Activated T-cell treated with anti-CD3 and anti-CD28 coated beads for 1 hour (primary cell): Measurements from ENCODE around the gene CHST11.

Experiments
- DNase-seq: peaks from one replicate; pipeline ENCODE4 v3.0.0-alpha.2; 2020; ENCODE audit warnings: low read depth

Gene CHST11

DNA sequence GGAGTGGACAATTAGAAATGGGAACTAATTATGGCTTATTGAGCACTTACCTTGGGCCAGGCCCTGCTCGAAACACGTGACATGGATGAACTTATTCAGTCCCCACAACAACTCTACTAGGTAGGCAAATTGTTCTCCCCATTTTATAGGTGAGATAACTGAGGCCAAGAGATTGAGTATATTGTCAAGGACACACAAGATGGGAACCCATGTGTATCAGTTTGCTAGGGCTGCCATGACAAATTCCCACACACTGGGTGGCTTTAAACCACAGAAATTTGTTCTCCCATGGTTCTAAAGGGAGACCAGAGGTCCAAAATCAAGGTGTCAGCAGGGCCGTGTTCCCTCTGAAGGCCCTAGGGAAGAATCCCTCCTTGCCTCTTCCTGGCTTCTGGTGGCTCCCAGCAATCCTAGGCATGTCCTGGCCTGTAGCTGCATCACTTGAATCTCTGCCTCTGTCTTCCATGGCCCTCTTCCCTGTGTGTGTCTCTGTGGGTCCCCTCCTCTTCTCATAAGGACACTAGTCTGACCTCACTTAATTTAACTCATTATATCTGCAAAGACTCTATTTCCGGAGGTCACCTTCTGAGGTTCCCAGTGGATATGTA is 128.8 kb downstream of the CHST11 start:
- DNase-seq: no peak

GRCh38 chr12:104586351-104586919 is 129.7 kb downstream of the CHST11 start:
- DNase-seq: no peak

DNA sequence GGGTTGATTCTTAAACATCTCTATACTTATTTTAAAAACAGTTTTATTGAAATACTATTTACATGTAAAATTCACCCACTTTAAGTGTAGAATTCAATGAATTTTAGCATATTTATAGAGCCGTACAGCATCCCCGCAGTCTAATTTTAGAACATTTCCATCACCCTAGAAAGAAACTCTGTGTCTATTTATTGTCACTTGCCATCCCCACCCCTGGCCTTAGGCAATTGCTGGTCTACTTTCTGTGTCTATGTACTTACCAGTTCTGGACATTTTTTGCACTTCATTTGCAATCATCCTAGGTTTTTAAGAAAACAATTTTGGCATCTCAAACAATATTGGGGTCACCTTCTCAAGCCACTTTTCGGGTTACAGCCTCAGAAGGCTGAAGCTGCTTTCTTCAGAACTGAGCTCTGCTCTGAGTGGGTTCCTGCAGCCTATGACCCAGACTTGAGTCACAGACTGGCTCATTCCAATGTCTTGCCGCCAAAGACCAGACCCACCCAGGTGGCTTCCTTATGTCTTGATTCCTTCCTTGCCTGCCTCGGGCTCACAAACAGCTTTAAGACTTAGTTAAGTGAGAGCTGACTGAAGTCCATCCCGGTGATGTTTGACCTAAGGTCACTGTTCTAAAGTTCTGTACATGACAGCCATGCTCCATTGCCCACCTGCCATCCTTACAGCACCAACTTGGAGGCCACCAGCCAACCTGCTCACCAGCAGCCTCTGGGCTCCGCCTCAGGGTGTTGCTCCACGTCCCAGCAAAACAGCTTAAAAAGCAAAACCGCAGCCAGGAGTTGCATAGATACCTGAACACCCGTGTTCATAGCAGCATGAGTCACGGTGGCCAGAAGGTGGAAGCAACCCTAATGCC is 131.5 kb downstream of the CHST11 start:
- DNase-seq: no peak

DNA sequence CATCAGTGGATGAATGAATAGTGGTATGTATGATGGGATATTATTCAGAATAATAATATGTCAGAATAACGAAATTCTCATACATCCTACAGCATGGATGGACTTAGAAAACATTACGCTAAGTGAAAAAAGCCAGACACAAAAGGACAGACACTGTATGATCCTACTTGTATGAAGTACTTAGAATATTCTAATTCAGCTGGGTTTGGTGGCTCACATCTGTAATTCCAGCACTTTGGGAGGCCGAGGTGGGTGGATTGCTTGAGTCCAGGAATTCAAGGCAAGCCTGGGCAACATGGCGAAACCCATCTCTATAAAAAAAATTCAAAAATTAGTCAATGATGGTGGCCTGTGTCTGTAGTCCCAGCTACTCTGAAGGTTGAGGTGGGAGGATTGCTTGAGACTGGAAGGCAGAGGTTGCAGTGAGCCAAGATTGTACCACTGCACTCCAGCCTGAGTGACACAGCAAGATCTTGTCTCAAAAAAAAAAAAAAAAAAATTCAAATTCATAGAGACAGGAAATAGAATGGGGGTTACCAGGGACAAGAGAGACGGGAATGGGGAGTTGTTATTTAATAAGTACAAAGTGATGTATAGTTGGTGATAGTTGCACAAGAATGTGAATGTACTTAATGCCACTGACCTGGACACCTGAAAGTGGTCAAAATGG is 132.3 kb downstream of the CHST11 start:
- no peak for DNase-seq

DNA sequence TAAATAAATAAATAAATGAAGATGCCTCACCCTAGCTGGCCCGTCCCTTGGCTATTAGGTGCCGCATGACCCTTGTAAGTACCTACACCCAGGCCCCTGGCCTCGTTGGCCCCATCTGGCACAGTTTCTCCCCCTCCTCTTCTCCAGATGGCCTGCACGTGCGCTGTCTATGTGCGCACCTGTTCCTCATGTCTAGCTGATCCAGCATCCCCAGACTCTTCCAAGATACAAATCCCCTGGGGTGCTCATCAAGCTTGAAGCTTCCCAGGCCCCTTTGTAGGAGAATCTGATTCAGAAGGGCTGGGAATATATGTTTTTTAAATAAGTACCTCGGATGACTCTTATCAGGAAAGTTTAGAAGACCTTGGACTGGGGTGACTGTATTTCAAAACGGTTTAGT is 133.3 kb downstream of the CHST11 start:
- no peak for DNase-seq

- DNase-seq: no peak
Observed at GRCh38 chr12:104591257-104591885, 134.6 kb downstream of the CHST11 start.

DNA sequence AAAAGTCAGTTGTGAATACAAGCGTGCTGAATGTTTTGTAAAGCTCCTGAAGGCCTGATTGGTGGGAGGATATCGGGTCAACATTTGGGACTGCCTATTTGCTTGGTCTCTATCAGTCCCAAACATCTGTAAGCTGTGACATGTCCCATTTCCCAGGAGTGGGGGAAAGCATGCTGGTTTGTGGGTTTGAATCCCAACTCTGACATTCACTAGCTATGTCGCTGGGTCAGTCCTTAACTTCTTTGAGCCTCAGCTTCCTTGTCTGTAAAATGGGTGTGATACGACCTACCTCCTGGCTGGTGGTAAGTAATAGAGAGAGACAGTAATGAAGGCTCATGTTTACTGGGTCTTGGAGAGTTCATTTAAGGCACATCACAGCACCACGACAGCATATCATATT is 136.7 kb downstream of the CHST11 start:
- no peak for DNase-seq

- DNase-seq: no peak
Observed at GRCh38 chr12:104596134-104596799, 139.5 kb downstream of the CHST11 start.

DNA sequence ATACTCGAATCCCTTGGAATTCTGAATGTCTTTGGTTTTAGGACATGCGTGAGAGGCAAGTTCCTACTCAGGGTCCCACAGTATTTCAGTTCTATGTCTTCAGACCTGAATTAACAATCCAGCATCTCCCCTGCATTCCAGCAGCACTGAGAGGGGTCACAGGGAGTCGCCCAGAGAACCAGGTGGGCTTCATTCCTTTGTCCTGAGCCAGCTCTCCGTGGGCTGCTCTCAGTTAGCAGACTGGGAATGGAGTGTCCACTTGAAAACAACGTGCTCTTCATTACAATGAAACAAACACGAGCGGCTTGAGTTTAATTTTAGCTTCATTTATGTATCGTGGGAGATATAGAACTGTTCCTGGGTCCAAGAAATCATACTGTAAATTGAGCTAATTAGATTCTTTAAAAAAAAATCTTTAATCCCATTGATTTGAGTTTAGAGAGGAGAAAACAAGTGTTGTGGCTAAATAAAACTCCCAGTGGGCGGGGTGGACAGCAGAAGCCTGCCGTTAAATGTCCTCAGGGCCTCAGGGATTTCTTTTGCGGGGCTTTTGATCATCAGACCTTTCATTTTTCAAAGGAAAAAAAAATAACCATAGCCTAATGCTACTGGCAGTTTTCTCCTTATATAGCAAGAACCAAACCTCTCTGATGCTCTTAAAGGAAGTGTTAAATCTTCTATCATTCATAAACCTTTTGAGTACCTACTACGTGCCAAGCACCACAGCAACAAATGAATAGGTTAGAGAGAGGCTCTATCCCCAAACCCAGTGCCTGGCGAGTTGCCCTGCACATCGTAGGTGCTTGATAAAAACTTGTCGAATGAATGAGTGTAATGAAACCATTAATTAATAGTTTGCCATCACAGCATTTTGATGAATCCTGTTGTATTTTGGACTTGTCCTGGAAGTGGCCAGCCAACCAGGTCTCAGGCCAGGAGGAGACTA is 140.4 kb downstream of the CHST11 start:
- DNase-seq: no peak

- DNase-seq: no peak
Observed at GRCh38 chr12:104598342-104599271, 141.9 kb downstream of the CHST11 start.

DNA sequence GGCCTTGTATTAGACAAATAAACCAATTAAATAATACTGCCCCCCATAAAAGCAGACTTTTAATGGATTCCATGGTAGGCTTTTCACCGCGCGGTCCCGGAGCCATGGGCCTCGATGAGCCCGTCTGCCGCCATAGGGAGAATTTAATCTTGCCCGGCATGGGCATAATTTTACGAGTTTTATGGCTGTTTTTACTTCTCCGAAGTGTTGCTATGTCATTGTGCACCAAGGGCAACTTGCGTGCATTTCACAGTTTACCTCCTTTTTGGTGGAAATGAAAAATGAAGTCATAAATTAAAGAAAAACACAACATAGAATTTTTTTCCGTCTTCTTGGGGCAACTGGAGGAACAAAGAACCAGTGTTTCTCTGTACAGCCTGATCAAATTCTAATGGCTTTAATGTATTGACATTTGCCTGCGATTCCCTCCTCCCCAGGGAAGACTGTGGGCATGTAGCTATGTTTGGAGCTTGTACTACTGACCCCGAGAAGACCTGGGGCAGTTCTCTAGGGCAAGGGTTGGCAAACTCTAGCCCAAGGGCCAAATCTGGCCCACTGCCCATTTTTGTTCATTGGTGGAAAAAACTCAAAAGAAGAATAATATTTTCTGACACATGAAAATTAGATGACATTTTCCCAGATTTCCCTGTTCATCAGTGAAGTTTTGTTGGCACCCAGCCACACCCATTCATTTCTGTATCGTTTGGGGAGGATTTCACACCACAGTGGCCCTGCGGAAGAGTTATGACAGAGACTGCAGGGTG is 142.7 kb downstream of the CHST11 start:
- DNase-seq: no peak

GRCh38 chr12:104600036-104600712 is 143.4 kb downstream of the CHST11 start:
- no peak for DNase-seq

GRCh38 chr12:104600790-104601739 is 144.3 kb downstream of the CHST11 start:
- no peak for DNase-seq

DNA sequence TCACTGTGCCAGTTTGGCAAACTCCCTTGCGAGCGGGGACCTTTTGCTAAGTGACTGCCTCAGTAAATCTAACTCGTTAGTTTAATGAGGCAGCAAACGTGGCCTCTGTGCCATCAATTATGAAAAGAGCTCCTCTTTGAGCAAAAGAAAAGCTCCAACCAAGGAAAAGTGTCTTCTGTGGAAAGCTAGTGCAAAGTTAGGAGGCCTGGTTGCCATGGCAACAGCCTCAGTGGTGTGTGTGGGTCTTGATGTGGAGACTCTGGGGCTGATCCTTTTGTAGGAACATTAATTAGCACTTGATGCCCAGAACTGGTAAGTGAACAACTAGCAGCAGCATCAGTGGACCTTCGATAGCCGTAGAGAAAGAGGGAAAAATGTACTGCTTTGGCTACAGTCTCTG is 145.7 kb downstream of the CHST11 start:
- DNase-seq: no peak

GRCh38 chr12:104602896-104603295 is 146.1 kb downstream of the CHST11 start:
- no peak for DNase-seq

DNA sequence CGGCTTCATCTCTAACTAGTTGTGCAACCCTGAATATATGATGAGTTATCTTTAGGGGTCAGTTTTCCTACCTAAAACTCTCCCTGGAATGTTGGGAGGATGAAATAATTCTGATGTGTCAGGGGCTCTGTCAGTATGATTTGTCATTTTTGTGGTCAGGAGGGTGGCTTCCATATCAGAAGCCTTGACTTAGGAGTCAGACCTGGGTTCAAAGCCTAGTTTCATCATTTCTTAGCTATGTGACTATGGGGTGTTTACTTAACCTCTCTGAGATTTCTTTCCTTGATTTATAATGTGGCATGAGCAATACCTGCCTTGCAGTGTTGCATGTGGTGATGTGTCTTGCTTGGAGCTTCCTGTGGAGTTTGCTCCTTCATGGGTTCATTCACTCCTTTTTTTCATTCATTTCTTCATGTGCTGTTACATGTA is 146.8 kb downstream of the CHST11 start:
- DNase-seq: no peak
